ENCODE measurements around the gene KRT13.

DNA sequence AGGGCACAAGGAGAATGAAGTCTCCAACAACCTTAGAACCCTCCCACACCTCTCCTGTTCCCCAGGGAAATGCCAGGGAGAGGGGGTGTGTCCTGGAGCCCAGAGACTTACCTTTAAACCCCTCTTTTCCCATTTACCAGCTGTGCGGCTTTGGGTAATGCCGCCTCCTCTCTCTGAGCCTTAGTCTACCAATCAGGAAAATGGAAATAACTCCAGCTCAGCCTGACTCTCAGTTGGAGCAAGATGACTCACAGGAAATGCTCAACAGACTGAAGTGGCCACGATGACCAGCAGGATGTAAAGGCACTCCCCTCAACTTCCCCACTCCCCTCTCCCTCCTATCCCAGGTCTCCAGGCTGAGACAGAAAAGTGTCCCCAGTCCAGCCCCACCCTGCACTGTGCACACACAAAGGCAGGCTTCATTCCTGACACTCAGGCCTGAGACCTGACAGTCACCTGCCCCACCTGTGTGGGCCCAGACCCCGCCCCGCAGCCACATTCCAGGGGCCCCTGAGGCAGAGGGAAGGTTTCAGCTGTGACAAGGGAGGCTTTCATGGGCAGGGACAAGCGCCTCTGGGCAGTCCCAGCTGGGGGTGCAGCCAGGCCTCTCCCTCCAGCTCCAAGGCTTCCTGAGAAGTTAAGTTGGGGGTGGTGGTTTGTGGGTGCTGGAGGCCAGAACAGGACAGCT lies 16.3 kb upstream of the KRT13 start:
- TF ChIP-seq, protein P1, sequence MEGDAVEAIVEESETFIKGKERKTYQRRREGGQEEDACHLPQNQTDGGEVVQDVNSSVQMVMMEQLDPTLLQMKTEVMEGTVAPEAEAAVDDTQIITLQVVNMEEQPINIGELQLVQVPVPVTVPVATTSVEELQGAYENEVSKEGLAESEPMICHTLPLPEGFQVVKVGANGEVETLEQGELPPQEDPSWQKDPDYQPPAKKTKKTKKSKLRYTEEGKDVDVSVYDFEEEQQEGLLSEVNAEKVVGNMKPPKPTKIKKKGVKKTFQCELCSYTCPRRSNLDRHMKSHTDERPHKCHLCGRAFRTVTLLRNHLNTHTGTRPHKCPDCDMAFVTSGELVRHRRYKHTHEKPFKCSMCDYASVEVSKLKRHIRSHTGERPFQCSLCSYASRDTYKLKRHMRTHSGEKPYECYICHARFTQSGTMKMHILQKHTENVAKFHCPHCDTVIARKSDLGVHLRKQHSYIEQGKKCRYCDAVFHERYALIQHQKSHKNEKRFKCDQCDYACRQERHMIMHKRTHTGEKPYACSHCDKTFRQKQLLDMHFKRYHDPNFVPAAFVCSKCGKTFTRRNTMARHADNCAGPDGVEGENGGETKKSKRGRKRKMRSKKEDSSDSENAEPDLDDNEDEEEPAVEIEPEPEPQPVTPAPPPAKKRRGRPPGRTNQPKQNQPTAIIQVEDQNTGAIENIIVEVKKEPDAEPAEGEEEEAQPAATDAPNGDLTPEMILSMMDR (IDR thresholded peaks at IDR 0.05; ENCODE audit: poor library complexity) = no peak
- no peak for TF ChIP-seq EZH2phosphoT487 (IDR thresholded peaks at IDR 0.05; ENCODE audit: low read depth, severe bottlenecking, unreplicated experiment)

All from hepatocyte (in vitro differentiated cells).